Ishikawa (cell line): ENCODE data around the gene PRDM16.

Source experiments
- CEBPB ChIP-seq: IDR thresholded peaks from 2 replicates; pipeline ENCODE4 v1.6.1; 2012
- CREB1 ChIP-seq: IDR thresholded peaks from 2 replicates; pipeline ENCODE4 v1.6.1; 2012; ENCODE audit warnings: low read depth
- EGR1 ChIP-seq: IDR thresholded peaks from 2 replicates; pipeline ENCODE4 v1.6.1; 2012
- EP300 ChIP-seq: IDR thresholded peaks from 2 replicates; pipeline ENCODE4 v1.6.1; 2012; ENCODE audit warnings: borderline replicate concordance
- FOXM1 ChIP-seq: IDR thresholded peaks from 2 replicates; pipeline ENCODE4 v1.6.1; 2012; ENCODE audit warnings: low read depth, borderline replicate concordance
- MAX ChIP-seq: IDR thresholded peaks from 2 replicates; pipeline ENCODE4 v1.6.1; 2012
- NFIC ChIP-seq: IDR thresholded peaks from 2 replicates; pipeline ENCODE4 v1.6.1; 2012
- RAD21 ChIP-seq: IDR thresholded peaks from 2 replicates; pipeline ENCODE4 v1.6.1; 2012; ENCODE audit warnings: low read depth
- REST ChIP-seq: IDR thresholded peaks from 2 replicates; pipeline ENCODE4 v1.6.1; 2012; ENCODE audit warnings: low read depth, mild to moderate bottlenecking
- TAF1 ChIP-seq: IDR thresholded peaks from 2 replicates; pipeline ENCODE4 v1.6.1; 2012; ENCODE audit warnings: low read depth, mild to moderate bottlenecking
- TCF12 ChIP-seq: IDR thresholded peaks from 2 replicates; pipeline ENCODE4 v1.6.1; 2012; ENCODE audit warnings: low read depth
- TEAD4 ChIP-seq: IDR thresholded peaks from 2 replicates; pipeline ENCODE4 v1.6.1; 2012
- USF1 ChIP-seq: IDR thresholded peaks from 2 replicates; pipeline ENCODE4 v1.6.1; 2012
- YY1 ChIP-seq: IDR thresholded peaks from 2 replicates; pipeline ENCODE4 v1.6.1; 2012; ENCODE audit warnings: low read depth
- ZBTB7A ChIP-seq: IDR thresholded peaks from 2 replicates; pipeline ENCODE4 v1.6.1; 2012; ENCODE audit warnings: low read depth

PRDM16 gene

GRCh38 chr1:3314491-3315381, 245.7 kb downstream of the PRDM16 start:
- TF ChIP-seq EP300: no peak
- no peak for TF ChIP-seq EGR1
- no peak for TF ChIP-seq TEAD4
- no peak for TF ChIP-seq RAD21
- TF ChIP-seq USF1: no peak

- TF ChIP-seq CEBPB: no peak
- TF ChIP-seq MAX: no peak
- no peak for TF ChIP-seq USF1
- TF ChIP-seq RAD21: no peak
- no peak for TF ChIP-seq EP300
- no peak for TF ChIP-seq FOXM1
- no peak for TF ChIP-seq YY1
- TF ChIP-seq ZBTB7A: no peak
- no peak for TF ChIP-seq REST
- no peak for TF ChIP-seq TCF12
- TF ChIP-seq CREB1: no peak
- no peak for TF ChIP-seq TAF1
- TF ChIP-seq NFIC: no peak
- TF ChIP-seq EGR1: no peak
- TF ChIP-seq TEAD4: no peak
These were observed 246.7 kb downstream of the PRDM16 start for GRCh38 chr1:3315399-3316339.

GRCh38 chr1:3316340-3316943, 247.4 kb downstream of the PRDM16 start:
- TF ChIP-seq NFIC (no peak), TCF12 (no peak), USF1 (no peak), REST (no peak)

- no peak for TF ChIP-seq TAF1
- TF ChIP-seq EP300: no peak
- no peak for TF ChIP-seq RAD21
- TF ChIP-seq EGR1: no peak
- no peak for TF ChIP-seq USF1
- no peak for TF ChIP-seq ZBTB7A
- TF ChIP-seq YY1: no peak
- no peak for TF ChIP-seq TEAD4
- no peak for TF ChIP-seq TCF12
- TF ChIP-seq NFIC: no peak
- no peak for TF ChIP-seq FOXM1
- no peak for TF ChIP-seq CREB1
These were observed 248.5 kb downstream of the PRDM16 start for GRCh38 chr1:3317456-3317855.
